Thoracic aorta (tissue), 2 donors: ENCODE results near the gene KMT2B. TPM values are rescaled to one million over a fixed set of nuclear protein-coding genes. Genes with fewer than 3 reads are reported as not detected.
A peak's percentile ranks its signal among the peaks of the same experiment; 100 is the strongest.

ENCODE experiments used
- ATAC-seq: fragments of 150-250 bp; one replicate; pipeline ENCODE4 v1.8.0; 2017; ENCODE audit warnings: low read depth; ENCODE audit not compliant: insufficient number of reproducible peaks, low FRiP score
- DNase-seq: peaks from one replicate; pipeline ENCODE4 v3.0.0-alpha.2; 2020; ENCODE audit warnings: low spot score
- H3K27ac ChIP-seq, 2 donors: fragments of 200-600 bp; sonication (generic); 1 replicate in 1 of 2; 2 replicates in 1 of 2; pipeline ENCODE4 v1.5.1; 2016; ENCODE audit warnings: mild to moderate bottlenecking in 2 of 2, moderate library complexity in 2 of 2
- H3K27me3 ChIP-seq: fragments of 200-600 bp; sonication (generic); replicated peaks from 2 replicates; pipeline ENCODE4 v1.6.0; 2016; ENCODE audit warnings: mild to moderate bottlenecking; ENCODE audit not compliant: insufficient read depth
- H3K36me3 ChIP-seq: fragments of 200-600 bp; sonication (generic); one replicate; pipeline ENCODE4 v1.5.1; 2016
- H3K4me1 ChIP-seq, 2 donors: fragments of 200-600 bp; sonication (generic); 1 replicate in 1 of 2; 2 replicates in 1 of 2; pipeline versions ENCODE4 v1.5.1 to v1.6.0; 2016; ENCODE audit warnings: low read depth in 2 of 2, mild to moderate bottlenecking in 1 of 2; ENCODE audit not compliant: control insufficient read depth in 1 of 2
- H3K4me3 ChIP-seq: fragments of 200-600 bp; sonication (generic); 2 replicates; pipeline ENCODE4 v1.5.1; 2016; ENCODE audit warnings: mild to moderate bottlenecking
- H3K9me3 ChIP-seq: fragments of 200-600 bp; sonication (generic); 2 replicates; pipeline ENCODE4 v1.5.1; 2016
- CTCF ChIP-seq: fragments of 200-600 bp; sonication (generic); IDR thresholded peaks from one replicate; pipeline ENCODE4 v1.5.1; 2019; ENCODE audit warnings: antibody characterized with exemption
- total RNA-seq, 2 donors: library from RNA; depleted of rRNA; stranded (reverse); fragments of >200 nt; gene quantifications; one replicate each; pipeline versions ENCODE4 v1.1.0 to v1.2.3, GENCODE V29; 2016

Gene KMT2B
- total RNA-seq, 2 donors from 2014 or later: 26.4 to 31.3 TPM

- Histone ChIP-seq H3K9me3 (no peaks in the 10 kb centered on the region), H3K27me3 (no peaks in the 10 kb centered on the region), H3K36me3 (peaks cover 12% of the 10 kb centered on the region), H3K27ac (peak within 1 kb of the TSS; percentile 71 to 83), H3K4me1 (peaks cover 31 to 45% of the 10 kb centered on the region in 2 donors), H3K4me3 (peak within 1 kb of the TSS; percentile 97)
- ATAC-seq: peak; percentile 93
- peak; percentile 99 for DNase-seq
- no peak for TF ChIP-seq CTCF
Measured at GRCh38 chr19:35748106-35749020, 30.6 kb downstream of the KMT2B start, which contains the start of gene LIN37. Gene LIN37, plus strand, starts transcription at chr19:35748576. Its CDS starts 149 bp downstream, at chr19:35748725.

DNA sequence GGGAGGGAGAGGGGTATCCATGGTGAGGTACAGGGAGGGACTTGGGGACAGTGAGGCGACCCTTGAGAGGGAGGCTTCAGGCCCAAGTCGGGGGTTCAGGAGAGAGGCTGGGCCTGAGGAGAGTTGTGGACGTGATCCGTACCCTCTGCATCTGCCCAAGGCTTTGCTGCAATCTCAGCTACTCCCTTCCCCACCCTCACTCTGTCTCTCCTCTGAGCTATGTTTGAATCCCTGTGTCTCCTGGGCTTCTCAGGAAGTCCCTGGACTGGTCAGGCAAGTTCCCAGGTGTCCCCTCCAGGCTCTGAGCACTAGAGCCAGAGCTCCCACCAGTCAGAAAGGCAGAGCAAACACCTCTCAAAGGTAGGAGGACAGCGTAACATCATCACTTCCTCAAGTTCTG, 32.4 kb downstream of the KMT2B start:
- Histone ChIP-seq H3K36me3 (peaks cover 19% of the 10 kb centered on the region), H3K4me1 (peaks cover 26 to 45% of the 10 kb centered on the region in 2 donors), H3K4me3 (no peak overlapping the region), H3K27me3 (no peaks in the 10 kb centered on the region), H3K9me3 (no peaks in the 10 kb centered on the region), H3K27ac (no peak overlapping the region)
- no peak for TF ChIP-seq CTCF
- DNase-seq: no peak
- no peak for ATAC-seq

GRCh38 chr19:35751839-35752745, 34.3 kb downstream of the KMT2B start:
- Histone ChIP-seq H3K4me1 (peaks cover 21 to 51% of the 10 kb centered on the region in 2 donors), H3K4me3 (no peak overlapping the region), H3K27me3 (no peaks in the 10 kb centered on the region), H3K27ac (no peak overlapping the region), H3K36me3 (peaks cover 19% of the 10 kb centered on the region), H3K9me3 (no peaks in the 10 kb centered on the region)
- DNase-seq: no peak
- no peak for ATAC-seq
- TF ChIP-seq CTCF: no peak

DNA sequence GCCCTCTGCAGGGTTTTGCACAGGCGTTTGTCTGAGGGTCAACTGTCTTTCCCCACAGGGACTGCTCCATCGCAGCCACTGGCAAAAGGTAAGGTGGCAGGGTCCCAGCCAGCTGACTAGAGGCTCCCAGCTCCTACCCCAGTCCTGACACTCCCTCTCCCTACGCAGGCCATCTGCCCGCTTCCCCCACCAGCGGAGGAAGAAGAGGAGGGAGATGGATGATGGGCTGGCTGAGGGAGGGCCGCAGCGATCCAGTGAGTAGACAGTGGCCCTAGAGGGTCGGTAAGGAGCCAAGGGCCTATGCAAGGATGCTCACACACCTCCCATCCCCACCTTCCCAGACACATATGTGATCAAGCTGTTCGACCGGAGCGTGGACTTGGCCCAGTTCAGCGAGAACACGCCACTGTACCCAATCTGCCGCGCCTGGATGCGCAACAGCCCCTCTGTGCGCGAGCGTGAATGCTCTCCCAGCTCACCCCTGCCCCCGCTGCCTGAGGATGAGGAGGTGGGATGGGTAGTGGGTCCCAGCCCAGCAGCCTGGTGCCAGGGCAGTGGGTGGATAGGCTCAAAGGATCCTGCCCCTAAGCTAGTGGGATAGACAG, 35.0 kb downstream of the KMT2B start:
- Histone ChIP-seq H3K4me3 (no peak overlapping the region), H3K27ac (no peak overlapping the region), H3K4me1 (peaks cover 17 to 51% of the 10 kb centered on the region in 2 donors), H3K36me3 (peaks cover 19% of the 10 kb centered on the region), H3K27me3 (no peaks in the 10 kb centered on the region), H3K9me3 (no peaks in the 10 kb centered on the region)
- no peak for TF ChIP-seq CTCF
- no peak for ATAC-seq
- DNase-seq: no peak
